HepG2 (cell line): ENCODE measurements around the gene ZNF747. TPM values are rescaled to one million over a fixed set of nuclear protein-coding genes. Genes with fewer than 3 reads are reported as not detected.
A peak's percentile ranks its signal among the peaks of the same experiment; 100 is the strongest.

ENCODE experiments used
- BRD4 ChIP-seq: sonication (generic); formaldehyde crosslinking; IDR thresholded peaks from 2 replicates; pipeline ENCODE4 v1.4.0; 2020; ENCODE audit warnings: missing genetic modification reagents
- DR1 ChIP-seq: sonication (generic); formaldehyde crosslinking; IDR thresholded peaks from 2 replicates; pipeline ENCODE4 v1.8.0; 2021; ENCODE audit warnings: mild to moderate bottlenecking, missing genetic modification reagents, inconsistent platforms
- FOSL1 ChIP-seq: sonication (generic); formaldehyde crosslinking; IDR thresholded peaks from 2 replicates; pipeline ENCODE4 v1.9.0; 2021; ENCODE audit warnings: missing genetic modification reagents, borderline replicate concordance
- HES4 ChIP-seq: sonication (generic); formaldehyde crosslinking; IDR thresholded peaks from 2 replicates; pipeline ENCODE4 v1.9.0; 2021; ENCODE audit warnings: mild to moderate bottlenecking, missing genetic modification reagents, borderline replicate concordance
- POLR2AphosphoS5 ChIP-seq: IDR thresholded peaks from 2 replicates; pipeline ENCODE4 v1.6.1; 2012; ENCODE audit warnings: low read depth, low read length
- REXO4 ChIP-seq: sonication (generic); formaldehyde crosslinking; IDR thresholded peaks from 2 replicates; pipeline ENCODE4 v1.8.0; 2022; ENCODE audit warnings: missing genetic modification reagents, mild to moderate bottlenecking, borderline replicate concordance
- SRSF1 ChIP-seq: fragments of 200-400 bp; formaldehyde crosslinking; optimal IDR thresholded peaks from 2 replicates; pipeline ENCODE3; 2017; ENCODE audit warnings: mild to moderate bottlenecking, low read depth, low read length, moderate library complexity
- ZKSCAN5 ChIP-seq: sonication (generic); formaldehyde crosslinking; IDR thresholded peaks from 2 replicates; pipeline ENCODE4 v1.5.1; 2020; ENCODE audit warnings: mild to moderate bottlenecking, missing genetic modification reagents
- ZNF337 ChIP-seq: sonication (generic); formaldehyde crosslinking; IDR thresholded peaks from 2 replicates; pipeline ENCODE4 v1.5.1; 2020; ENCODE audit warnings: missing genetic modification reagents, low read depth, mild to moderate bottlenecking, borderline replicate concordance
- ZNF75D ChIP-seq: sonication (generic); formaldehyde crosslinking; IDR thresholded peaks from 2 replicates; pipeline ENCODE4 v1.8.1; 2023; ENCODE audit warnings: missing genetic modification reagents, mild to moderate bottlenecking, borderline replicate concordance
- ZNF768 ChIP-seq: sonication (generic); formaldehyde crosslinking; IDR thresholded peaks from 2 replicates; pipeline ENCODE4 v1.4.0; 2020; ENCODE audit warnings: missing genetic modification reagents
- ZNF83 ChIP-seq: sonication (generic); formaldehyde crosslinking; IDR thresholded peaks from 2 replicates; pipeline ENCODE4 v1.4.0; 2020; ENCODE audit warnings: missing genetic modification reagents, mild to moderate bottlenecking, borderline replicate concordance
- ZSCAN9 ChIP-seq: IDR thresholded peaks from 2 replicates; pipeline ENCODE4 v1.6.1; 2016; ENCODE audit warnings: borderline replicate concordance
- polyA plus RNA-seq, 8 experiments: library from polyadenylated mRNA; depleted of rRNA in 3 of 8; stranded (reverse) in 7 of 8; unstranded in 1 of 8; fragments of >200 nt; fragmentation: Illumina TruSeq in 4 of 8; extraction: Trizol in 4 of 8; gene quantifications; 2 replicates each; pipeline versions ENCODE4 v1.2.1 to v1.2.3, GENCODE V29; 2011 to 2016; ENCODE audit warnings: low read depth in 4 of 8, missing spikeins in 1 of 8, mixed read lengths in 1 of 8; ENCODE audit not compliant: insufficient read depth in 1 of 8
- total RNA-seq, 5 experiments: library from RNA; depleted of rRNA; stranded (reverse); fragments of >200 nt; fragmentation: Illumina TruSeq; extraction: Trizol; gene quantifications; 2 replicates each; pipeline ENCODE4 v1.2.3, GENCODE V29; 2016; ENCODE audit warnings: low read depth in 1 of 5
- TF ChIP-seq, protein P1 (sequence below): sonication (generic); formaldehyde crosslinking; IDR thresholded peaks from 2 replicates; pipeline ENCODE4 v1.4.0; 2020; ENCODE audit warnings: mild to moderate bottlenecking, missing genetic modification reagents
- TF ChIP-seq, protein P2 (sequence below): IDR thresholded peaks from 2 replicates; pipeline ENCODE4 v1.6.1; 2012; ENCODE audit warnings: inconsistent platforms
- TF ChIP-seq, protein P3 (sequence below): sonication (generic); formaldehyde crosslinking; IDR thresholded peaks from 2 replicates; pipeline ENCODE4 v1.5.0; 2020; ENCODE audit warnings: missing genetic modification reagents
- TF ChIP-seq, protein P4 (sequence below): sonication (generic); formaldehyde crosslinking; IDR thresholded peaks from 2 replicates; pipeline ENCODE4 v1.4.0; 2020; ENCODE audit warnings: mild to moderate bottlenecking, low read depth, missing genetic modification reagents
- TF ChIP-seq, protein P5 (sequence below): sonication (generic); formaldehyde crosslinking; IDR thresholded peaks from 2 replicates; pipeline ENCODE4 v1.5.1; 2020; ENCODE audit warnings: mild to moderate bottlenecking, missing genetic modification reagents, moderate library complexity

The ZNF747 gene
- total and polyA plus RNA-seq, 2 of the 13 experiments (the other 11 are each of a cell fraction or from before 2014, with no cell fraction given), result 7.2 to 10.2 TPM

DNA sequence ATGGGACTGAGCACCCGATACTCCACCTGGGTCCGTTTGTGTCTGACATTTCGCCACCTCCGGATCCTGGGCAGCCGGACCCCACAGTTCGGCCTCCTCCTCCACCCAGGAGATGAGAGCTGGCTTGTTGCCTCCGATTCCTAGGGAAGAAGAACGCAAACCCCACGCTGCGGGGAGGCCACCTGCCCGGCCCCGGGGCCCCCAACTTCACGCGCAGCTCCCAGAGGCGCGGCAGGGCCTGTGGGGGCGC lies 23.0 kb upstream of the ZNF747 start (continued):
- TF ChIP-seq, protein P1, sequence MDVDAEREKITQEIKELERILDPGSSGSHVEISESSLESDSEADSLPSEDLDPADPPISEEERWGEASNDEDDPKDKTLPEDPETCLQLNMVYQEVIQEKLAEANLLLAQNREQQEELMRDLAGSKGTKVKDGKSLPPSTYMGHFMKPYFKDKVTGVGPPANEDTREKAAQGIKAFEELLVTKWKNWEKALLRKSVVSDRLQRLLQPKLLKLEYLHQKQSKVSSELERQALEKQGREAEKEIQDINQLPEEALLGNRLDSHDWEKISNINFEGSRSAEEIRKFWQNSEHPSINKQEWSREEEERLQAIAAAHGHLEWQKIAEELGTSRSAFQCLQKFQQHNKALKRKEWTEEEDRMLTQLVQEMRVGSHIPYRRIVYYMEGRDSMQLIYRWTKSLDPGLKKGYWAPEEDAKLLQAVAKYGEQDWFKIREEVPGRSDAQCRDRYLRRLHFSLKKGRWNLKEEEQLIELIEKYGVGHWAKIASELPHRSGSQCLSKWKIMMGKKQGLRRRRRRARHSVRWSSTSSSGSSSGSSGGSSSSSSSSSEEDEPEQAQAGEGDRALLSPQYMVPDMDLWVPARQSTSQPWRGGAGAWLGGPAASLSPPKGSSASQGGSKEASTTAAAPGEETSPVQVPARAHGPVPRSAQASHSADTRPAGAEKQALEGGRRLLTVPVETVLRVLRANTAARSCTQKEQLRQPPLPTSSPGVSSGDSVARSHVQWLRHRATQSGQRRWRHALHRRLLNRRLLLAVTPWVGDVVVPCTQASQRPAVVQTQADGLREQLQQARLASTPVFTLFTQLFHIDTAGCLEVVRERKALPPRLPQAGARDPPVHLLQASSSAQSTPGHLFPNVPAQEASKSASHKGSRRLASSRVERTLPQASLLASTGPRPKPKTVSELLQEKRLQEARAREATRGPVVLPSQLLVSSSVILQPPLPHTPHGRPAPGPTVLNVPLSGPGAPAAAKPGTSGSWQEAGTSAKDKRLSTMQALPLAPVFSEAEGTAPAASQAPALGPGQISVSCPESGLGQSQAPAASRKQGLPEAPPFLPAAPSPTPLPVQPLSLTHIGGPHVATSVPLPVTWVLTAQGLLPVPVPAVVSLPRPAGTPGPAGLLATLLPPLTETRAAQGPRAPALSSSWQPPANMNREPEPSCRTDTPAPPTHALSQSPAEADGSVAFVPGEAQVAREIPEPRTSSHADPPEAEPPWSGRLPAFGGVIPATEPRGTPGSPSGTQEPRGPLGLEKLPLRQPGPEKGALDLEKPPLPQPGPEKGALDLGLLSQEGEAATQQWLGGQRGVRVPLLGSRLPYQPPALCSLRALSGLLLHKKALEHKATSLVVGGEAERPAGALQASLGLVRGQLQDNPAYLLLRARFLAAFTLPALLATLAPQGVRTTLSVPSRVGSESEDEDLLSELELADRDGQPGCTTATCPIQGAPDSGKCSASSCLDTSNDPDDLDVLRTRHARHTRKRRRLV (CRISPR knock-in tag), result peak; percentile 39; the same call in 1 of the 2 replicates
- TF ChIP-seq HES4, result no peak; the same call in 1 of the 2 replicates
- TF ChIP-seq, protein P2, sequence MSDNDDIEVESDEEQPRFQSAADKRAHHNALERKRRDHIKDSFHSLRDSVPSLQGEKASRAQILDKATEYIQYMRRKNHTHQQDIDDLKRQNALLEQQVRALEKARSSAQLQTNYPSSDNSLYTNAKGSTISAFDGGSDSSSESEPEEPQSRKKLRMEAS, result peak; percentile 9; the same call in 1 of the 2 replicates
- peak; percentile 1 for TF ChIP-seq SRSF1
- no peak for TF ChIP-seq BRD4
- no peak for TF ChIP-seq POLR2AphosphoS5
- TF ChIP-seq ZNF768 (CRISPR knock-in tag), result peak; percentile 61; the same call in 1 of the 2 replicates
- TF ChIP-seq FOSL1 (CRISPR knock-in tag), result no peak
- TF ChIP-seq, protein P3, sequence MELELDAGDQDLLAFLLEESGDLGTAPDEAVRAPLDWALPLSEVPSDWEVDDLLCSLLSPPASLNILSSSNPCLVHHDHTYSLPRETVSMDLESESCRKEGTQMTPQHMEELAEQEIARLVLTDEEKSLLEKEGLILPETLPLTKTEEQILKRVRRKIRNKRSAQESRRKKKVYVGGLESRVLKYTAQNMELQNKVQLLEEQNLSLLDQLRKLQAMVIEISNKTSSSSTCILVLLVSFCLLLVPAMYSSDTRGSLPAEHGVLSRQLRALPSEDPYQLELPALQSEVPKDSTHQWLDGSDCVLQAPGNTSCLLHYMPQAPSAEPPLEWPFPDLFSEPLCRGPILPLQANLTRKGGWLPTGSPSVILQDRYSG (CRISPR knock-in tag), result no peak
- TF ChIP-seq, protein P4, sequence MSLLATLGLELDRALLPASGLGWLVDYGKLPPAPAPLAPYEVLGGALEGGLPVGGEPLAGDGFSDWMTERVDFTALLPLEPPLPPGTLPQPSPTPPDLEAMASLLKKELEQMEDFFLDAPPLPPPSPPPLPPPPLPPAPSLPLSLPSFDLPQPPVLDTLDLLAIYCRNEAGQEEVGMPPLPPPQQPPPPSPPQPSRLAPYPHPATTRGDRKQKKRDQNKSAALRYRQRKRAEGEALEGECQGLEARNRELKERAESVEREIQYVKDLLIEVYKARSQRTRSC, result 0 out of 2 replicates have a peak, but pooled peaks have one; percentile 70
- no peak for TF ChIP-seq ZKSCAN5 (CRISPR knock-in tag)
- TF ChIP-seq ZSCAN9 (CRISPR knock-in tag), result no peak; the same call in 1 of the 2 replicates
- TF ChIP-seq ZNF75D (CRISPR knock-in tag), result no peak
- TF ChIP-seq ZNF83 (CRISPR knock-in tag), result no peak
- no peak for TF ChIP-seq DR1 (CRISPR knock-in tag)
- TF ChIP-seq ZNF337, result 0 out of 2 replicates have a peak, but pooled peaks have one; percentile 13
- TF ChIP-seq REXO4, result no peak
- TF ChIP-seq, protein P5, sequence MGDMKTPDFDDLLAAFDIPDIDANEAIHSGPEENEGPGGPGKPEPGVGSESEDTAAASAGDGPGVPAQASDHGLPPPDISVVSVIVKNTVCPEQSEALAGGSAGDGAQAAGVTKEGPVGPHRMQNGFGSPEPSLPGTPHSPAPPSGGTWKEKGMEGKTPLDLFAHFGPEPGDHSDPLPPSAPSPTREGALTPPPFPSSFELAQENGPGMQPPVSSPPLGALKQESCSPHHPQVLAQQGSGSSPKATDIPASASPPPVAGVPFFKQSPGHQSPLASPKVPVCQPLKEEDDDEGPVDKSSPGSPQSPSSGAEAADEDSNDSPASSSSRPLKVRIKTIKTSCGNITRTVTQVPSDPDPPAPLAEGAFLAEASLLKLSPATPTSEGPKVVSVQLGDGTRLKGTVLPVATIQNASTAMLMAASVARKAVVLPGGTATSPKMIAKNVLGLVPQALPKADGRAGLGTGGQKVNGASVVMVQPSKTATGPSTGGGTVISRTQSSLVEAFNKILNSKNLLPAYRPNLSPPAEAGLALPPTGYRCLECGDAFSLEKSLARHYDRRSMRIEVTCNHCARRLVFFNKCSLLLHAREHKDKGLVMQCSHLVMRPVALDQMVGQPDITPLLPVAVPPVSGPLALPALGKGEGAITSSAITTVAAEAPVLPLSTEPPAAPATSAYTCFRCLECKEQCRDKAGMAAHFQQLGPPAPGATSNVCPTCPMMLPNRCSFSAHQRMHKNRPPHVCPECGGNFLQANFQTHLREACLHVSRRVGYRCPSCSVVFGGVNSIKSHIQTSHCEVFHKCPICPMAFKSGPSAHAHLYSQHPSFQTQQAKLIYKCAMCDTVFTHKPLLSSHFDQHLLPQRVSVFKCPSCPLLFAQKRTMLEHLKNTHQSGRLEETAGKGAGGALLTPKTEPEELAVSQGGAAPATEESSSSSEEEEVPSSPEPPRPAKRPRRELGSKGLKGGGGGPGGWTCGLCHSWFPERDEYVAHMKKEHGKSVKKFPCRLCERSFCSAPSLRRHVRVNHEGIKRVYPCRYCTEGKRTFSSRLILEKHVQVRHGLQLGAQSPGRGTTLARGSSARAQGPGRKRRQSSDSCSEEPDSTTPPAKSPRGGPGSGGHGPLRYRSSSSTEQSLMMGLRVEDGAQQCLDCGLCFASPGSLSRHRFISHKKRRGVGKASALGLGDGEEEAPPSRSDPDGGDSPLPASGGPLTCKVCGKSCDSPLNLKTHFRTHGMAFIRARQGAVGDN (CRISPR knock-in tag), result no peak
